ENCODE measurements around the gene COQ8A.

GRCh38 chr1:226953175-226953800 lies 13.2 kb downstream of the COQ8A start:
- TF ChIP-seq POLR2A (IDR thresholded peaks at IDR 0.05) = no peak
- no peak for TF ChIP-seq CTCF (IDR thresholded peaks at IDR 0.05)
